AG10803 (cell line): ENCODE results near the gene NBPF9.
"Not testable (repeated sequence)": the region's sequence is repeated elsewhere in the genome, so short reads cannot be mapped to it uniquely, and the experiment has no call there.

Source experiments
- DNase-seq: peaks from one replicate; pipeline ENCODE4 v3.0.0; 2010; ENCODE audit warnings: low read depth
- H3K4me3 ChIP-seq: 2 replicates; pipeline ENCODE4 v1.5.1; 2011; ENCODE audit warnings: mild to moderate bottlenecking, low read length, control low read depth

Gene NBPF9

DNA sequence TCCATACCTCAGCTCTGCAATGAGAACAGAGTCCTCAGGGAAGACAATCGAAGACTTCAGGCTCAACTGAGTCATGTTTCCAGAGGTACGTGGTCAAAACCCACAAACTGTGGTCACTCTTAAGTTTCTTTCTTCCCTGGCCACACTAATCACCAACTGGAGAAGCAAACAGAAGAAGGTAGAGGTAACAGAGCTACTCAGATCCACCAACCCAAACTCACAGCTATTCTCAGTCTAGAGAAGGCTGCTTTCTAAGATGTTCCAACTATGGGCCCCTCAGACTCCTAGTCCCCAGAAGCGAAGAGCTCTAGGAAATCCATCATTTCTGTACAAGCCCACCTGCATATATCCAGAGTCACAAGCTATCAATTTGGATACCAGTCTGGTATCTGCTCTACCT is 84.8 kb downstream of the NBPF9 start:
- not testable (repeated sequence) for DNase-seq, H3K4me3 ChIP-seq

DNA sequence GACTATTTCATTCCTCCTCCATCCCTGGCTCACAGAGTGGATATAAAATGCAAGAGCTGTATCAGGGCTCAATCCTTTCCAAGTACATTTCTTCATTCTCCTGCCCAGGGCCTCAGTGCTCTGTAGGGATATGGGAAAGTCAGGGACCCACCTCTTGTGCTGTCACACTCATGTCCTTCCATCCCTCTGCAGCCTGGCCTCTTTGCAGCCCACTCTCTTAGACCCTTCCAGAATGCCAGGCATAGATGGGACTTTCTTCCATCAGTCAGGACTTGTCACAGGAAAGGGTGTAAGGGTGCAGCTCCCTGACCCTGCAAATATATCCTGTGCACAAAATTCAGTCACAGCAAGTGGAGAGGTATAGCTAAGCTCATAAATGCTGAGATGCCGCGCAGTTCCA is 86.7 kb downstream of the NBPF9 start:
- not testable (repeated sequence) for DNase-seq, H3K4me3 ChIP-seq

DNA sequence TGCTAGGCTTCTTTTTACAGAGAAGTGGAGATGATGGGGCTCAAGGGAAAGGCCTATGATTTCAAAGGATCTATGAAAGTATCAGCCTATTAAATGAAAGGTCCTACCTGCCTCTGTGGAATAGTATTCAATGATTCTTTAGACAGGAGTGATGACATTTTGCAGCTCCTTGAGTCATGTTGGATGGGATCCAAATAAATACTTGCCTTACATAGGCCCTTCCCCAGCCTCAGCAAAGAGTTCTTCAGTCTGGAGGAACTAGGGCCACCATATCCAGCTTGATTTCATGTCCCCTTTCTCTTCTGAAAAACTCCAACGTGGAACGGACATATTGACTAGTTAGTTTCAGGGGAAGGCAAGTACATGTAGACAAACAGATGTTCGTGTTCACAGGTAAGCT is 87.8 kb downstream of the NBPF9 start:
- DNase-seq, H3K4me3 ChIP-seq: not testable (repeated sequence)

DNA sequence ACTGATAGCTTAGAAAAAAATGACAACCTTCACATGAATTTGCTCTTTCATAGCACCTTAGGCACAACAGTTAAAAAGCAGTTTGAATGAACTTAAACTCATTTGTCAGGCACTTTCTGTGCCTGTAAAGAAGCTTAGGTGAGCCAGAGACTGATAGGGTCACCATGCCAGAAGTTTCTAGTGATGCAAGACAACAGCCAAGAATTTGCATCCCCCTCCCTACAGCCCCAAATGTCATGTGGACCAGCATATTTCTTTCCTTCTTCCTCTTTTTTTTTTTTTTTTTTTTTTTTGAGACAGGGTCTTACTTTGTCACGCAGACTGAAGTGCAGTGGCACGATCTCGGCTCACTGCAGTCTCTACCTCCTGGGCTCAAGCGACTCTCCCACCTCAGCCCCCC is 89.8 kb downstream of the NBPF9 start:
- not testable (repeated sequence) for DNase-seq, H3K4me3 ChIP-seq

DNA sequence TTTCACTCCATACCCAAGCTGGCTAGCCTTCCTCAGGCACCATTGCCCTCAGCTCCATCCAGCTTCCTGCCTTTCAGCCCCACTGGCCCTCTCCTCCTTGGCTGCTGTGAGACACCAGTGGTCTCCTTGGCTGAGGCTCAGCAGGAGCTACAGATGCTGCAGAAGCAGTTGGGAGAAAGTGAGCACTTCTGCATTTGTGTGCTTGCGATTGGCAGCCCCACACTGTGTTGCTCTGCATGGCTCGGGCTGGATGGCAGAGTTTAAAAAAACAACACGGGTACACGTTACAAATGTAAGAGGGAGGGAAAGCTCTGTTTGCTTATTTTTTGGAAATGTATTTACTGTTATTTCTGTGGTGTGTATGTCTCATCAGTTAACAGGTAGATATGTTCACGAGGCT is 90.8 kb downstream of the NBPF9 start:
- not testable (repeated sequence) for DNase-seq, H3K4me3 ChIP-seq

DNA sequence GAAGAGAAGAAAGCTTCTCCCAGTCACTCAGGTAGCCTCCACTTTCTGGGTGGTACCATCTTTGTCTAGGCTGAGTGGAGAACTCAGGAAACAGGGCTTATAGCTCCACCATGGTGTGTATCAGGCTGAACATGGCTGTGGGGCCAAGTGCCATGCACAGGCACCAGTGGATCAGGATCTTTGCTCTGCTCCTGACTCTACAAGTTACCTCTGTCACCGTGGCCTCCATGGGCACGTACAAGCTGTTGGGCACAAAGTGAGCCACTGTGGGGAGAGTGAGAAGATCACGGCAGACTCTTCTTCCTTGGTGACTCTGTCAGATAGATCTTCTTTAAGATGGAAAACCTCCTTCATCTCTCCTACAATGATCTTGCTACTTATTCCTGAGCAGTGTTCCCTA is 93.6 kb downstream of the NBPF9 start:
- DNase-seq, H3K4me3 ChIP-seq: not testable (repeated sequence)

DNA sequence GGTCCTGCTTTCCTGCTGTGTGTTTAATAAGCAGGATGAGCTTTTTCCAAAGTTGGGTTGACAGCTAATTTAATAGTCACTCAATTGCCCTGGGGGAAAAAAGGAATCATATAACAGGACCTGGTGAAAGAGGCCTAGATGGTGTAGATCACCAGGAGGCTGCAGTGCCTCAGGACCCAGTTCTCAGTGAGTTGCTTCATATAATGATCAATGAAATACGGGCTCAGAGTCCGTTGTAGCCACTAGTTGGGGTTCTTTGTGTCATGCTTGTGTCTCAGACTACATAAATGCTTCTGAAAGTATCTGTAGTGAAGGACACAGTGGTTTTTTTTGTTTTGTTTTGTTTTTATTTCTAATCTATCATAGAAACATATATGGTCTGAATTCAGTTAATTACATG is 94.6 kb downstream of the NBPF9 start:
- not testable (repeated sequence) for H3K4me3 ChIP-seq, DNase-seq

DNA sequence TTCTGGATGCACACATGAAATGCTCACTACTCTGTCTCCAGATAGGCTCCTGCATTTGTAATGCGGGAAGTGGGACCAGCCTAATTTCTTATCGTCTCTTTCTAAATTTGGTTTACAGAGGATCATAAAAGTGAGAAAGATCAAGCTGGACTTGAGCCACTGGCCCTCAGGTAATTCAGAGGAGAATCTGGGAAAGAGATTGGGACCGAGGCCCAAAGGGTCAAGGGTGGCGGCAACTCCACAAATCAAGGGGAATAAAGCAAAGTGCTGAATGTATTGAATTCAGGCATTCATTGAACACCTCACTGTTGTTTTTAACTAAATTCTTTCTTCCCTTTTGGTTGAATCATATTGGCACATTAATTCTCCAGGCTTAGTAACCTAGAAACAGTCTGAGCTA is 95.0 kb downstream of the NBPF9 start:
- not testable (repeated sequence) for DNase-seq, H3K4me3 ChIP-seq
